Nephron progenitor cell (in vitro differentiated cells): ENCODE results near the gene MSL2.
A peak's percentile ranks its signal among the peaks of the same experiment; 100 is the strongest.
"Not testable (repeated sequence)": the region's sequence is repeated elsewhere in the genome, so short reads cannot be mapped to it uniquely, and the experiment has no call there.

Source experiments
- DNase-seq: peaks from one replicate; pipeline ENCODE4 v3.0.0; 2021
- H3K27ac Mint-ChIP-seq: 2 replicates; pipeline ENCODE4 v1.8.0; 2021; ENCODE audit warnings: mild to moderate bottlenecking, moderate library complexity, mixed read lengths
- H3K27me3 Mint-ChIP-seq: 2 replicates; pipeline ENCODE4 v1.8.0; 2021; ENCODE audit warnings: mild to moderate bottlenecking, low read depth, mixed read lengths; ENCODE audit not compliant: poor library complexity
- H3K36me3 Mint-ChIP-seq: 2 replicates; pipeline ENCODE4 v1.8.0; 2021; ENCODE audit warnings: low read depth, mixed read lengths
- H3K4me1 Mint-ChIP-seq: 2 replicates; pipeline ENCODE4 v1.8.0; 2021; ENCODE audit warnings: mixed read lengths
- H3K4me3 Mint-ChIP-seq: 2 replicates; pipeline ENCODE4 v1.8.0; 2021; ENCODE audit warnings: mild to moderate bottlenecking, moderate library complexity, mixed read lengths
- H3K9me3 Mint-ChIP-seq: 2 replicates; pipeline ENCODE4 v1.8.0; 2021; ENCODE audit warnings: mild to moderate bottlenecking, moderate library complexity, mixed read lengths
- CTCF ChIP-seq: fragments of 200-600 bp; sonication (generic); IDR thresholded peaks from 2 replicates; pipeline ENCODE4 v1.5.0; 2021; ENCODE audit warnings: antibody characterized with exemption

Gene MSL2

GRCh38 chr3:136173939-136174490 is 22.1 kb downstream of the MSL2 start:
- Mint-ChIP-seq H3K27ac (no peak overlapping the region), H3K27me3 (no peaks in the 10 kb centered on the region), H3K36me3 (peaks cover 17% of the 10 kb centered on the region), H3K9me3 (peaks cover 13% of the 10 kb centered on the region), H3K4me1 (no peaks in the 10 kb centered on the region), H3K4me3 (no peak overlapping the region)
- DNase-seq = no peak
- no peak for TF ChIP-seq CTCF

- Mint-ChIP-seq H3K27ac (peak overlapping the region; percentile 64), H3K36me3 (peaks cover 32% of the 10 kb centered on the region), H3K9me3 (peaks cover 24% of the 10 kb centered on the region)
These were observed 25.0 kb downstream of the MSL2 start for GRCh38 chr3:136171097-136171542.

GRCh38 chr3:136168236-136168635 is 27.9 kb downstream of the MSL2 start:
- H3K27ac Mint-ChIP-seq, H3K4me3 Mint-ChIP-seq, H3K27me3 Mint-ChIP-seq, DNase-seq: not testable (repeated sequence)
- peaks cover 48% of the 10 kb centered on the region for H3K36me3 Mint-ChIP-seq
- peaks cover 24% of the 10 kb centered on the region for H3K9me3 Mint-ChIP-seq
- peaks cover 26% of the 10 kb centered on the region for H3K4me1 Mint-ChIP-seq

More at GRCh38 chr3:136171097-136171542, 25.0 kb downstream of the MSL2 start:
- H3K4me3 Mint-ChIP-seq = no peak overlapping the region
- DNase-seq = no peak
- H3K4me1 Mint-ChIP-seq = peaks cover 15% of the 10 kb centered on the region
- no peaks in the 10 kb centered on the region for H3K27me3 Mint-ChIP-seq
- no peak for TF ChIP-seq CTCF

GRCh38 chr3:136166507-136166906 is 29.6 kb downstream of the MSL2 start:
- H3K9me3 Mint-ChIP-seq = peaks cover 34% of the 10 kb centered on the region
- H3K4me1 Mint-ChIP-seq = peaks cover 26% of the 10 kb centered on the region
- no peaks in the 10 kb centered on the region for H3K27me3 Mint-ChIP-seq
- DNase-seq = no peak
- H3K27ac Mint-ChIP-seq = no peak overlapping the region
- TF ChIP-seq CTCF = no peak
- H3K36me3 Mint-ChIP-seq = peaks cover 62% of the 10 kb centered on the region
- peak overlapping the region; percentile 11 for H3K4me3 Mint-ChIP-seq

- Mint-ChIP-seq H3K36me3 (peaks cover 76% of the 10 kb centered on the region), H3K9me3 (peaks cover 55% of the 10 kb centered on the region), H3K4me1 (peaks cover 26% of the 10 kb centered on the region), H3K27ac (peak overlapping the region; percentile 85)
- H3K4me3 Mint-ChIP-seq, H3K27me3 Mint-ChIP-seq, DNase-seq: not testable (repeated sequence)
These were observed 32.5 kb downstream of the MSL2 start for GRCh38 chr3:136163607-136164006.

- TF ChIP-seq CTCF = no peak
- Mint-ChIP-seq H3K4me1 (peaks cover 24% of the 10 kb centered on the region), H3K27me3 (no peaks in the 10 kb centered on the region), H3K4me3 (no peak overlapping the region), H3K9me3 (peaks cover 56% of the 10 kb centered on the region), H3K27ac (no peak overlapping the region), H3K36me3 (peaks cover 76% of the 10 kb centered on the region)
- DNase-seq = no peak
These were observed 33.8 kb downstream of the MSL2 start for GRCh38 chr3:136162322-136162721.

- Mint-ChIP-seq H3K27me3 (no peaks in the 10 kb centered on the region), H3K36me3 (peaks cover 75% of the 10 kb centered on the region), H3K4me1 (peaks cover 16% of the 10 kb centered on the region), H3K9me3 (peaks cover 58% of the 10 kb centered on the region), H3K27ac (no peak overlapping the region), H3K4me3 (no peak overlapping the region)
- no peak for DNase-seq
- TF ChIP-seq CTCF = no peak
These were observed 34.6 kb downstream of the MSL2 start for GRCh38 chr3:136161516-136161915.
